WTC11 (cell line): Measurements from ENCODE around the gene KRT83.

Source experiments
- CREM ChIP-seq: sonication (generic); formaldehyde crosslinking; IDR thresholded peaks from 2 replicates; pipeline ENCODE4 v1.8.1; 2022; ENCODE audit warnings: mild to moderate bottlenecking, missing genetic modification reagents, moderate library complexity
- CTCF ChIP-seq: fragments of 200-600 bp; IDR thresholded peaks from 2 replicates; pipeline ENCODE4 v1.8.0; 2022; ENCODE audit warnings: antibody characterized with exemption
- E2F4 ChIP-seq: sonication (generic); formaldehyde crosslinking; IDR thresholded peaks from 2 replicates; pipeline ENCODE4 v1.8.1; 2022; ENCODE audit warnings: low read depth, mild to moderate bottlenecking, moderate library complexity, missing genetic modification reagents, borderline replicate concordance
- ESRRA ChIP-seq: sonication (generic); formaldehyde crosslinking; IDR thresholded peaks from 2 replicates; pipeline ENCODE4 v1.8.1; 2022; ENCODE audit warnings: mild to moderate bottlenecking, missing genetic modification reagents, borderline replicate concordance
- FOXP1 ChIP-seq: sonication (generic); formaldehyde crosslinking; IDR thresholded peaks from 2 replicates; pipeline ENCODE4 v1.8.0; 2022; ENCODE audit warnings: missing genetic modification reagents, mild to moderate bottlenecking, moderate library complexity, borderline replicate concordance
- FOXP4 ChIP-seq: sonication (generic); formaldehyde crosslinking; IDR thresholded peaks from 2 replicates; pipeline ENCODE4 v1.8.0; 2022; ENCODE audit warnings: mild to moderate bottlenecking, missing genetic modification reagents
- GABPB1 ChIP-seq: sonication (generic); formaldehyde crosslinking; IDR thresholded peaks from 2 replicates; pipeline ENCODE4 v1.8.1; 2023; ENCODE audit warnings: mild to moderate bottlenecking, missing genetic modification reagents
- IRF1 ChIP-seq: sonication (generic); formaldehyde crosslinking; IDR thresholded peaks from 2 replicates; pipeline ENCODE4 v1.8.0; 2023; ENCODE audit warnings: missing genetic modification reagents
- TCF7 ChIP-seq: sonication (generic); formaldehyde crosslinking; IDR thresholded peaks from 2 replicates; pipeline ENCODE4 v1.8.0; 2022; ENCODE audit warnings: mild to moderate bottlenecking, low read depth, missing genetic modification reagents, moderate library complexity
- ZNF281 ChIP-seq: sonication (generic); formaldehyde crosslinking; IDR thresholded peaks from 2 replicates; pipeline ENCODE4 v1.8.0; 2023; ENCODE audit warnings: mild to moderate bottlenecking, missing genetic modification reagents
- ZNF423 ChIP-seq: fragments of 250-450 bp; sonication (Bioruptor Pico); IDR thresholded peaks from 2 replicates; pipeline ENCODE4 v2.1.2; 2022; ENCODE audit warnings: mild to moderate bottlenecking, moderate library complexity

- TF ChIP-seq CTCF, result no peak
- TF ChIP-seq ESRRA (CRISPR knock-in tag), result no peak
- TF ChIP-seq CREM (CRISPR knock-in tag), result no peak
- no peak for TF ChIP-seq ZNF281 (CRISPR knock-in tag)
- no peak for TF ChIP-seq FOXP1 (CRISPR knock-in tag)
- no peak for TF ChIP-seq E2F4 (CRISPR knock-in tag)
- TF ChIP-seq FOXP4 (CRISPR knock-in tag), result no peak
- no peak for TF ChIP-seq IRF1 (CRISPR knock-in tag)
- TF ChIP-seq ZNF423, result no peak
- TF ChIP-seq TCF7 (CRISPR knock-in tag), result no peak
- TF ChIP-seq GABPB1 (CRISPR knock-in tag), result no peak
Measured at GRCh38 chr12:52331039-52331438, 9.8 kb upstream of the KRT83 start.
